Stimulated activated CD8-positive, alpha-beta memory T cell treated with anti-CD3 and anti-CD28 coated beads, Interleukin-7, amount 100 ng/mL, for 1 hour (primary cell): ENCODE measurements around the gene PPP1R37.
"Not testable (repeated sequence)": the region's sequence is repeated elsewhere in the genome, so short reads cannot be mapped to it uniquely, and the experiment has no call there.

Experiments
- DNase-seq, 2 donors: peaks; one replicate each; pipeline ENCODE4 v3.0.0-alpha.2; 2020; ENCODE audit warnings: low read depth in 2 of 2

Gene PPP1R37

GRCh38 chr19:45095496-45096413 is 2.8 kb downstream of the PPP1R37 start:
- DNase-seq, result no peak

- no peak for DNase-seq
Measured at GRCh38 chr19:45096700-45097099, 3.7 kb downstream of the PPP1R37 start.

- DNase-seq, result no peak
Measured at GRCh38 chr19:45097450-45097775, 4.4 kb downstream of the PPP1R37 start.

GRCh38 chr19:45097776-45098520 is 5.0 kb downstream of the PPP1R37 start:
- no peak for DNase-seq

GRCh38 chr19:45098521-45099466 is 5.8 kb downstream of the PPP1R37 start:
- DNase-seq, result no peak

- DNase-seq, result no peak
Measured at GRCh38 chr19:45099467-45100191, 6.7 kb downstream of the PPP1R37 start.

GRCh38 chr19:45100201-45100600 is 7.2 kb downstream of the PPP1R37 start:
- DNase-seq, result no peak

- no peak for DNase-seq
Measured at GRCh38 chr19:45100846-45101252, 7.9 kb downstream of the PPP1R37 start.

GRCh38 chr19:45101806-45102205 is 8.8 kb downstream of the PPP1R37 start:
- no peak for DNase-seq

- DNase-seq, result no peak
Measured at GRCh38 chr19:45102481-45102880, 9.5 kb downstream of the PPP1R37 start.

GRCh38 chr19:45103156-45103507 is 10.2 kb downstream of the PPP1R37 start:
- no peak for DNase-seq

- no peak for DNase-seq
Measured at GRCh38 chr19:45103508-45104319, 10.7 kb downstream of the PPP1R37 start.

- no peak for DNase-seq
Measured at GRCh38 chr19:45104658-45105349, 11.8 kb downstream of the PPP1R37 start.

GRCh38 chr19:45106363-45106762 is 13.4 kb downstream of the PPP1R37 start:
- not testable (repeated sequence) for DNase-seq

GRCh38 chr19:45107621-45108150 is 14.7 kb downstream of the PPP1R37 start:
- DNase-seq, result no peak

- no peak for DNase-seq
Measured at GRCh38 chr19:45110851-45111266, 17.9 kb downstream of the PPP1R37 start.

- DNase-seq, result no peak
Measured at GRCh38 chr19:45112111-45112827, 19.3 kb downstream of the PPP1R37 start.

GRCh38 chr19:45113628-45114027 is 20.6 kb downstream of the PPP1R37 start:
- DNase-seq, result no peak

GRCh38 chr19:45114116-45114515 is 21.1 kb downstream of the PPP1R37 start:
- no peak for DNase-seq
